Measurements from ENCODE around the gene EPPIN. TPM values are rescaled to one million over a fixed set of nuclear protein-coding genes. Genes with fewer than 3 reads are reported as not detected.

The EPPIN gene
- total RNA-seq, 2 donors from 2014 or later = not detected

GRCh38 chr20:45539382-45539781 is 7.8 kb downstream of the EPPIN start, which contains the start of gene WFDC6:
TSS of gene WFDC6 (minus strand) at chr20:45539482. CDS start at chr20:45539407, 75 bp downstream.
- Histone ChIP-seq H3K4me3 (no peak within 1 kb of the TSS), H3K9me3 (no peaks in the 10 kb centered on the region), H3K4me1 (ENCODE audit: control insufficient read depth in 1 of 2, low read depth in 2 of 2) (no peaks in the 10 kb centered on the region), H3K27ac (no peak within 1 kb of the TSS), H3K27me3 (replicated peaks; ENCODE audit: insufficient read depth) (no peaks in the 10 kb centered on the region), H3K36me3 (no peaks in the 10 kb centered on the region)
- no peak for DNase-seq (ENCODE audit: low spot score)
- ATAC-seq (ENCODE audit: insufficient number of reproducible peaks, low FRiP score, low read depth) = no peak
- TF ChIP-seq, protein P1, sequence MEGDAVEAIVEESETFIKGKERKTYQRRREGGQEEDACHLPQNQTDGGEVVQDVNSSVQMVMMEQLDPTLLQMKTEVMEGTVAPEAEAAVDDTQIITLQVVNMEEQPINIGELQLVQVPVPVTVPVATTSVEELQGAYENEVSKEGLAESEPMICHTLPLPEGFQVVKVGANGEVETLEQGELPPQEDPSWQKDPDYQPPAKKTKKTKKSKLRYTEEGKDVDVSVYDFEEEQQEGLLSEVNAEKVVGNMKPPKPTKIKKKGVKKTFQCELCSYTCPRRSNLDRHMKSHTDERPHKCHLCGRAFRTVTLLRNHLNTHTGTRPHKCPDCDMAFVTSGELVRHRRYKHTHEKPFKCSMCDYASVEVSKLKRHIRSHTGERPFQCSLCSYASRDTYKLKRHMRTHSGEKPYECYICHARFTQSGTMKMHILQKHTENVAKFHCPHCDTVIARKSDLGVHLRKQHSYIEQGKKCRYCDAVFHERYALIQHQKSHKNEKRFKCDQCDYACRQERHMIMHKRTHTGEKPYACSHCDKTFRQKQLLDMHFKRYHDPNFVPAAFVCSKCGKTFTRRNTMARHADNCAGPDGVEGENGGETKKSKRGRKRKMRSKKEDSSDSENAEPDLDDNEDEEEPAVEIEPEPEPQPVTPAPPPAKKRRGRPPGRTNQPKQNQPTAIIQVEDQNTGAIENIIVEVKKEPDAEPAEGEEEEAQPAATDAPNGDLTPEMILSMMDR (IDR thresholded peaks at IDR 0.05) = no peak

DNA sequence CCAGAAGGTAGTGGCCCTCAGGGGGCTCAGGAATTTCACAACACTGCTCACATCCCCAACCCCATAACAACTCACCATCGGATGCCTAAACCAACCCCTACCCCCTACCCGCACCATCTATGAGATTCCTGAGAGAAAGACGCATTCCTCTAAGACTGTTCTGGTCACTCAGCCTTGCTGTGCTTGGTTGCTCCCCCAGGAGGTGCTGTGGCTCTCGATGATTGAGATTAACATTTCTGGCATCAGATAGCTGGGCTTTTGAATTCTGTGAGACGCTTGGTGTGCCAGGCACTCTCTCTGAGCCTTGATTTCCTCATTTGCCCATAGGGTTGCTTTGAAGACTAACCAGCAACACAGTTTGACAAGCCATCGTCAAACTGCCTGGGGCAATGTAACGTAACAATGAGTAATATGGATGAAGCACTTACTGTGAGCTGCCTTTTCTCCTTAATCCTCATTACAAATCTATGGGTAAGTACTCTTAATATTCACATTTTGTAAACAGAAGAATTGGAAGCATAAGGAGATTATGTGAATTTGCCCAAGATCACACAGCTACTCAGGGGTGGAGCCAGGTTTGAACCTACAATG is 8.9 kb downstream of the EPPIN start:
- H3K4me3 ChIP-seq = no peak overlapping the region
- H3K27me3 ChIP-seq (replicated peaks; ENCODE audit: insufficient read depth) = no peaks in the 10 kb centered on the region
- ATAC-seq (ENCODE audit: insufficient number of reproducible peaks, low FRiP score, low read depth) = no peak
- no peak overlapping the region for H3K27ac ChIP-seq
- TF ChIP-seq, protein P1 (IDR thresholded peaks at IDR 0.05) = no peak
- DNase-seq (ENCODE audit: low spot score) = no peak
- no peaks in the 10 kb centered on the region for H3K9me3 ChIP-seq
- no peaks in the 10 kb centered on the region for H3K36me3 ChIP-seq
- H3K4me1 ChIP-seq (ENCODE audit: control insufficient read depth in 1 of 2, low read depth in 2 of 2) = no peaks in the 10 kb centered on the region

DNA sequence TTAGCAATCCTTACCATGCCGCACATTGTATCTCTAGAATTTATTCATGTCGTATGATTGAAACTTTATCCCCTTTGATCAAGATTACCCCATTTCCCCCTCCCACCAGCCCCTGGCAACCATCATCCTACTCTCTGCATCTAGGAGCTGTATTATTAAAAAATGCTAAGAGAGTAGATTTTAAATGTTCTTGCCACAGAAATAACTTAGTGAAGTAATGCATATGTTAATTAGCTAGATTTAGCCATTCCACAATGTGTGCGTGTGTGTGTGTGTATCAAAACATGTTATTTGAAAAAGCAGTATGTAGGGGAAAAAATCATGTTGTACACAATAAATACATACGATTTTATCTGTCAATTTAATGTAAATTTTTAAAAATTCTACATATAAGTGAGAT is 19.9 kb downstream of the EPPIN start:
- TF ChIP-seq, protein P1 (IDR thresholded peaks at IDR 0.05) = no peak

DNA sequence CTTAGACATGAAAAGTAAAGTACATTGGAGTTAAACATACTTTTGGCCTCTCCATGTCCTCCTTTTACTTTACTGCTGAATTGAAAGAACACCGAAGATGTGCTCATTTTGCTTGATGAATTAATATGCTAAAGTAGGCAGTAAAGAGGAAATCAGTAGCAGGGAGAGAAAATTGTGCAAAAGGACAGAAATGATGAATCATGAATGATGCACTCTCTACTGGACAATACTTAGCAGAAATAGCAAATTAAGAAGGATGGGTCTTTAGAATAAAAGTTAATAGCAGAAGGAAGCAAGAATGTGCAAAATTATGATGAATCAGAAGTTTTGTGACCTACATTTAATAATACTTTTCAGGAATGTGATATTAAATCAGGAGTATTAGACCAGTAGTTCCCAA is 23.4 kb downstream of the EPPIN start:
- Histone ChIP-seq H3K9me3 (no peaks in the 10 kb centered on the region), H3K4me3 (no peak overlapping the region), H3K36me3 (no peaks in the 10 kb centered on the region), H3K4me1 (ENCODE audit: control insufficient read depth in 1 of 2, low read depth in 2 of 2) (no peaks in the 10 kb centered on the region), H3K27me3 (replicated peaks; ENCODE audit: insufficient read depth) (no peaks in the 10 kb centered on the region), H3K27ac (no peak overlapping the region)
- ATAC-seq (ENCODE audit: insufficient number of reproducible peaks, low FRiP score, low read depth) (no peak), DNase-seq (ENCODE audit: low spot score) (no peak)
- TF ChIP-seq, protein P1 (IDR thresholded peaks at IDR 0.05) = no peak

More for the DNA sequence above, 19.9 kb downstream of the EPPIN start:
- Histone ChIP-seq H3K4me3 (no peak overlapping the region), H3K9me3 (no peaks in the 10 kb centered on the region), H3K4me1 (ENCODE audit: control insufficient read depth in 1 of 2, low read depth in 2 of 2) (no peaks in the 10 kb centered on the region), H3K36me3 (no peaks in the 10 kb centered on the region), H3K27ac (no peak overlapping the region), H3K27me3 (replicated peaks; ENCODE audit: insufficient read depth) (no peaks in the 10 kb centered on the region)
- no peak for ATAC-seq (ENCODE audit: insufficient number of reproducible peaks, low FRiP score, low read depth)
- no peak for DNase-seq (ENCODE audit: low spot score)

- no peaks in the 10 kb centered on the region for H3K9me3 ChIP-seq
- ATAC-seq (ENCODE audit: insufficient number of reproducible peaks, low FRiP score, low read depth) = no peak
- H3K36me3 ChIP-seq = no peaks in the 10 kb centered on the region
- DNase-seq (ENCODE audit: low spot score) = no peak
- H3K27me3 ChIP-seq (replicated peaks; ENCODE audit: insufficient read depth) = no peaks in the 10 kb centered on the region
- TF ChIP-seq, protein P1 (IDR thresholded peaks at IDR 0.05) = no peak
- H3K27ac ChIP-seq = no peak overlapping the region
- H3K4me3 ChIP-seq = no peak overlapping the region
- no peaks in the 10 kb centered on the region for H3K4me1 ChIP-seq (ENCODE audit: control insufficient read depth in 1 of 2, low read depth in 2 of 2)
Measured at GRCh38 chr20:45518282-45518681, 28.9 kb downstream of the EPPIN start.

Data from thoracic aorta (tissue), 2 donors.